OCI-LY1 (cell line): Measurements from ENCODE around the gene CAPN10.

Source experiments
- H2AFZ ChIP-seq: fragments of 200-600 bp; sonication (generic), shearing (Covaris generic); 2 replicates; pipeline ENCODE4 v1.6.0; 2014; ENCODE audit warnings: antibody characterized with exemption, mild to moderate bottlenecking, low read length
- H3F3A ChIP-seq: fragments of 200-600 bp; sonication (generic), shearing (Covaris generic); 2 replicates; pipeline ENCODE4 v1.6.0; 2014; ENCODE audit warnings: mild to moderate bottlenecking, antibody characterized with exemption, low read length, moderate library complexity; ENCODE audit not compliant: insufficient read depth
- H3K27ac ChIP-seq: fragments of 200-600 bp; sonication (generic); 2 replicates; pipeline ENCODE4 v1.5.1; 2014; ENCODE audit warnings: low read length, mixed run types, mild to moderate bottlenecking, low read depth; ENCODE audit not compliant: poor library complexity, severe bottlenecking
- H3K27me3 ChIP-seq: fragments of 200-600 bp; sonication (generic); 2 replicates; pipeline ENCODE4 v1.6.0; 2014; ENCODE audit warnings: antibody characterized with exemption, mild to moderate bottlenecking, low read length, moderate library complexity; ENCODE audit not compliant: insufficient read depth
- H3K36me3 ChIP-seq: fragments of 200-600 bp; sonication (generic); 2 replicates; pipeline ENCODE4 v1.6.1; 2014; ENCODE audit warnings: mild to moderate bottlenecking, antibody characterized with exemption, low read length, moderate library complexity, mixed read lengths; ENCODE audit not compliant: insufficient read depth
- H3K4me1 ChIP-seq: fragments of 200-600 bp; sonication (generic); 2 replicates; pipeline ENCODE4 v1.5.1; 2014; ENCODE audit warnings: mild to moderate bottlenecking, low read length, moderate library complexity; ENCODE audit not compliant: insufficient read depth, severe bottlenecking
- H3K4me2 ChIP-seq: fragments of 200-600 bp; sonication (generic), shearing (Covaris generic); 2 replicates; pipeline ENCODE4 v1.6.1; 2014; ENCODE audit warnings: low read length
- H3K4me3 ChIP-seq: fragments of 200-600 bp; sonication (generic); 2 replicates; pipeline ENCODE4 v1.5.1; 2014; ENCODE audit warnings: low read length, low read depth, mild to moderate bottlenecking, mixed read lengths; ENCODE audit not compliant: poor library complexity, severe bottlenecking
- H3K79me2 ChIP-seq: fragments of 200-600 bp; shearing (Covaris generic); 2 replicates; pipeline ENCODE4 v1.6.1; 2016; ENCODE audit warnings: mixed run types, low read length, mixed read lengths; ENCODE audit not compliant: insufficient read depth
- H3K9ac ChIP-seq: fragments of 200-600 bp; sonication (generic), shearing (Covaris generic); 2 replicates; pipeline ENCODE4 v1.6.1; 2014; ENCODE audit warnings: mild to moderate bottlenecking, low read length, mixed read lengths
- H3K9me2 ChIP-seq: fragments of 200-600 bp; sonication (generic), shearing (Covaris generic); 2 replicates; pipeline ENCODE4 v1.6.1; 2014; ENCODE audit warnings: low read depth, mild to moderate bottlenecking, low read length, mixed read lengths
- H3K9me3 ChIP-seq: fragments of 200-600 bp; shearing (Covaris generic); 2 replicates; pipeline ENCODE4 v1.6.1; 2014; ENCODE audit warnings: low read length, mixed read lengths
- H4K20me1 ChIP-seq: fragments of 200-600 bp; sonication (generic), shearing (Covaris generic); 2 replicates; pipeline ENCODE4 v1.6.0; 2016; ENCODE audit warnings: mild to moderate bottlenecking, low read length; ENCODE audit not compliant: insufficient read depth
- CTCF ChIP-seq: fragments of 200-600 bp; sonication (generic), shearing (Covaris generic); IDR thresholded peaks from 2 replicates; pipeline ENCODE4 v1.5.1; 2017; ENCODE audit warnings: mild to moderate bottlenecking, antibody characterized with exemption, low read length, moderate library complexity, mixed read lengths
- EZH2 ChIP-seq: fragments of 200-600 bp; sonication (generic), shearing (Covaris generic); IDR thresholded peaks from 2 replicates; pipeline ENCODE4 v1.8.0; 2017; ENCODE audit warnings: borderline replicate concordance, mixed run types, mild to moderate bottlenecking, antibody characterized with exemption, low read length, moderate library complexity, mixed read lengths

The CAPN10 gene

GRCh38 chr2:240563951-240564560 lies 22.5 kb upstream of the CAPN10 start:
- Histone ChIP-seq H3K9ac (no peak overlapping the region; the same call in 1 of the 2 replicates), H3F3A (no peaks in the 10 kb centered on the region), H3K4me3 (no peak overlapping the region), H3K9me2 (no peaks in the 10 kb centered on the region), H2AFZ (no peak overlapping the region), H3K27ac (peak overlapping the region; percentile 97), H3K27me3 (no peaks in the 10 kb centered on the region), H3K4me2 (no peak overlapping the region), H3K4me1 (peaks cover 59% of the 10 kb centered on the region), H3K9me3 (no peaks in the 10 kb centered on the region), H3K36me3 (peaks cover 7% of the 10 kb centered on the region; the same call in 1 of the 2 replicates), H3K79me2 (peaks cover 5% of the 10 kb centered on the region; the same call in 1 of the 2 replicates), H4K20me1 (no peaks in the 10 kb centered on the region)
- TF ChIP-seq CTCF (no peak), EZH2 (no peak)

- Histone ChIP-seq H3K27ac (peak overlapping the region; percentile 97), H3K79me2 (peaks cover 2% of the 10 kb centered on the region; the same call in 1 of the 2 replicates), H3K4me2 (peak overlapping the region; percentile 97), H3F3A (no peaks in the 10 kb centered on the region), H3K9me3 (no peaks in the 10 kb centered on the region), H4K20me1 (no peaks in the 10 kb centered on the region), H3K9ac (peak overlapping the region; percentile 96), H3K36me3 (peaks cover 7% of the 10 kb centered on the region; the same call in 1 of the 2 replicates), H2AFZ (no peak overlapping the region), H3K4me1 (peaks cover 59% of the 10 kb centered on the region), H3K27me3 (no peaks in the 10 kb centered on the region), H3K9me2 (no peaks in the 10 kb centered on the region), H3K4me3 (peak overlapping the region; percentile 65)
- TF ChIP-seq EZH2, result no peak
- TF ChIP-seq CTCF, result peak; percentile 26; the same call in 1 of the 2 replicates
These were observed 21.8 kb upstream of the CAPN10 start for GRCh38 chr2:240564561-240565332.

- peak overlapping the region; percentile 97 for H3K27ac ChIP-seq
- no peaks in the 10 kb centered on the region for H3K79me2 ChIP-seq
- peaks cover 7% of the 10 kb centered on the region; the same call in 1 of the 2 replicates for H3K36me3 ChIP-seq
- no peaks in the 10 kb centered on the region for H3K9me2 ChIP-seq
- H3F3A ChIP-seq, result no peaks in the 10 kb centered on the region
- no peaks in the 10 kb centered on the region for H3K27me3 ChIP-seq
- peaks cover 63% of the 10 kb centered on the region for H3K4me1 ChIP-seq
- peak overlapping the region; percentile 97 for H3K4me2 ChIP-seq
- TF ChIP-seq CTCF (no peak), EZH2 (no peak)
- H3K9me3 ChIP-seq, result no peaks in the 10 kb centered on the region
- no peaks in the 10 kb centered on the region for H4K20me1 ChIP-seq
- H3K9ac ChIP-seq, result peak overlapping the region; percentile 96
- peak overlapping the region; percentile 65 for H3K4me3 ChIP-seq
- no peak overlapping the region for H2AFZ ChIP-seq
These were observed 21.0 kb upstream of the CAPN10 start for GRCh38 chr2:240565333-240566202.
